C4-2B (cell line): ENCODE results near the gene CXADR.
"Not testable (repeated sequence)": the region's sequence is repeated elsewhere in the genome, so short reads cannot be mapped to it uniquely, and the experiment has no call there.

Experiments used
- H3K27ac ChIP-seq: fragments of 450-650 bp; 2 replicates; pipeline ENCODE4 v1.5.1; 2017
- CTCF ChIP-seq: fragments of 450-650 bp; conservative IDR thresholded peaks from 2 replicates; pipeline ENCODE4 v1.5.1; 2017; ENCODE audit warnings: mild to moderate bottlenecking
- ZFX ChIP-seq: fragments of 450-650 bp; IDR thresholded peaks from 2 replicates; pipeline ENCODE4 v1.6.1; 2017

The CXADR gene

GRCh38 chr21:17506951-17507350 is 5.9 kb upstream of the CXADR start:
- TF ChIP-seq ZFX (no peak), CTCF (no peak)

GRCh38 chr21:17507591-17507990 is 5.3 kb upstream of the CXADR start:
- TF ChIP-seq CTCF = no peak
- no peak for TF ChIP-seq ZFX
- H3K27ac ChIP-seq = no peak overlapping the region

More at GRCh38 chr21:17506951-17507350, 5.9 kb upstream of the CXADR start:
- no peak overlapping the region for H3K27ac ChIP-seq

GRCh38 chr21:17513214-17514123 is 626 bp downstream of the CXADR start:
- H3K27ac ChIP-seq = peak overlapping the region; percentile 84
- no peak for TF ChIP-seq ZFX
- TF ChIP-seq CTCF = peak; percentile 21

GRCh38 chr21:17514124-17514845 is 1.4 kb downstream of the CXADR start:
- no peak for TF ChIP-seq ZFX
- TF ChIP-seq CTCF = no peak; the same call in 1 of the 2 replicates
- H3K27ac ChIP-seq = no peak overlapping the region; the same call in 1 of the 2 replicates

- H3K27ac ChIP-seq = not testable (repeated sequence)
These were observed 4.2 kb downstream of the CXADR start for GRCh38 chr21:17517008-17517407.

GRCh38 chr21:17519208-17519738 is 6.4 kb downstream of the CXADR start:
- no peak overlapping the region for H3K27ac ChIP-seq

More at GRCh38 chr21:17519208-17519738, 6.4 kb downstream of the CXADR start:
- TF ChIP-seq CTCF (no peak), ZFX (no peak)
